GM21786 (cell line): ENCODE results near the gene MYF5.

Source experiments
- ATAC-seq: cut with Tn5 transposase; IDR thresholded peaks from one replicate; pipeline ENCODE4 v1.9.1; 2021; ENCODE audit not compliant: unreplicated experiment

The MYF5 gene

DNA sequence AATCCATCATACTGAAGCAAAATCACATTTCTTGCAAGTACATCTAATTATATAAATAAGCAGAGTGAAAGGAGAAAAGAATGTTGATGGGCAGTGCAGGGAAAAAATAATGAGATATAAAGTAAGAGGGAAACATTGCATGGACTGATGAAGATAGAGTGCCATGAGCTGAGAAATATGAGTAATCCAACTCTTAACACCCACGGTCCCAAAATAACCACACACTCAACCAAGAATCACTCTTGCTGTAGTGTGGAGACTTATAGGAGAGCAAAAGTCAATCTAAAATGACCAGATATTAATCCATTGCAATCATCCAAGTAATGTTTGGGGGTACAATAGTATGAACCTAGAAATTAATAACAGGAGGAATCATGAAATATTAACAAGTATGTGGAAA lies 40.2 kb downstream of the MYF5 start:
- ATAC-seq: no peak

DNA sequence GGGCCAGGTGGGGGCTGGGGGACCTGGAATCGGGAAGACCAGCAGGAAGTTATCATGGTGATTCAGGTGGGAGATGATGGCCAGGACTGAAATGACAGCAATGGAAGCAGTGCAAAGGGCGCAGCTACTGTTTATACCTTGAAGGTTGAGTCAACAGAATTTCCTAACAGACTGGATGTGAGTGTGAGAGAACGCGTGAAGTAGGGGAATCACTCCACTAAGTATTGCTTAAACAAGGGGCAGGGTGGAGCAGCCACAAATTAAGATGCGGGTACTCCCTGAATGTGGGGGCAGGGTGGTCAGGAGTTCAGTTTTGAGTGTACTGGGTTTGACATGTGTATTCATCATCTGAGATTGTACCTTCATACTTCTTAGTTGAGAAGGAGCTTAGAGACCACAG lies 45.1 kb downstream of the MYF5 start:
- no peak for ATAC-seq

- no peak for ATAC-seq
Measured at GRCh38 chr12:80763874-80764273, 47.2 kb downstream of the MYF5 start.

GRCh38 chr12:80766210-80766609 lies 49.5 kb downstream of the MYF5 start:
- no peak for ATAC-seq

GRCh38 chr12:80766897-80767296 lies 50.2 kb downstream of the MYF5 start:
- ATAC-seq: peak; percentile 91
